SU-DHL-6 (cell line): ENCODE results near the gene PDE9A.

ENCODE experiments used
- H2AFZ ChIP-seq: fragments of 200-600 bp; sonication (generic); 2 replicates; pipeline ENCODE4 v1.6.1; 2014; ENCODE audit warnings: low read depth, mild to moderate bottlenecking, moderate library complexity, mixed read lengths, antibody characterized with exemption, low read length; ENCODE audit not compliant: severe bottlenecking
- H3F3A ChIP-seq: fragments of 200-600 bp; shearing (Covaris generic); 2 replicates; pipeline ENCODE4 v1.6.0; 2016; ENCODE audit warnings: antibody characterized with exemption, mild to moderate bottlenecking; ENCODE audit not compliant: insufficient read depth
- H3K27ac ChIP-seq: fragments of 200-600 bp; sonication (generic); 2 replicates; pipeline ENCODE4 v1.5.1; 2016; ENCODE audit warnings: low read depth, mild to moderate bottlenecking, low read length, moderate library complexity, mixed read lengths
- H3K27me3 ChIP-seq: fragments of 200-600 bp; sonication (generic), shearing (Covaris generic); 2 replicates; pipeline ENCODE4 v1.6.0; 2014; ENCODE audit warnings: mild to moderate bottlenecking, low read length
- H3K36me3 ChIP-seq: fragments of 200-600 bp; sonication (generic); 2 replicates; pipeline ENCODE4 v1.6.1; 2014; ENCODE audit warnings: mild to moderate bottlenecking, low read length, mixed read lengths
- H3K4me2 ChIP-seq: fragments of 300-600, 200-600 bp; shearing (Covaris generic), sonication (generic); 2 replicates; pipeline ENCODE4 v1.6.0; 2014; ENCODE audit warnings: low read length, low read depth, mild to moderate bottlenecking; ENCODE audit not compliant: poor library complexity, severe bottlenecking
- H3K4me3 ChIP-seq: fragments of 200-600 bp; sonication (generic); 2 replicates; pipeline ENCODE4 v1.5.1; 2014; ENCODE audit warnings: antibody characterized with exemption, low read length, mild to moderate bottlenecking, mixed read lengths; ENCODE audit not compliant: insufficient read depth, poor library complexity, severe bottlenecking
- H3K79me2 ChIP-seq: fragments of 200-600 bp; sonication (generic); 2 replicates; pipeline ENCODE4 v1.6.1; 2014; ENCODE audit warnings: mild to moderate bottlenecking, low read length, moderate library complexity; ENCODE audit not compliant: insufficient read depth
- H3K9ac ChIP-seq: fragments of 200-600 bp; sonication (generic); 2 replicates; pipeline ENCODE4 v1.7.0; 2014; ENCODE audit warnings: mild to moderate bottlenecking, low read length
- H3K9me2 ChIP-seq: fragments of 200-600 bp; sonication (generic); replicated peaks from 2 replicates; pipeline ENCODE4 v1.6.1; 2014; ENCODE audit warnings: low read length; ENCODE audit not compliant: insufficient read depth
- H3K9me3 ChIP-seq: fragments of 200-600 bp; sonication (generic); 2 replicates; pipeline ENCODE4 v1.6.1; 2014; ENCODE audit warnings: low read length, mixed read lengths; ENCODE audit not compliant: insufficient read depth
- H4K20me1 ChIP-seq: fragments of 200-600 bp; sonication (generic); 2 replicates; pipeline ENCODE4 v1.6.1; 2014; ENCODE audit warnings: low read depth, mild to moderate bottlenecking, antibody characterized with exemption, low read length, moderate library complexity, mixed read lengths
- CTCF ChIP-seq: fragments of 200-600 bp; sonication (generic); IDR thresholded peaks from one replicate; pipeline ENCODE4 v1.5.1; 2017; ENCODE audit warnings: antibody characterized with exemption, mild to moderate bottlenecking, low read length, moderate library complexity; ENCODE audit not compliant: insufficient read depth, poor library complexity, severe bottlenecking
- EZH2phosphoT487 ChIP-seq: fragments of 200-600 bp; sonication (generic), shearing (Covaris generic); conservative IDR thresholded peaks from 2 replicates; pipeline ENCODE4 v1.6.1; 2018; ENCODE audit warnings: mild to moderate bottlenecking, antibody characterized with exemption, low read length, moderate library complexity, mixed read lengths

The PDE9A gene

GRCh38 chr21:42771503-42771805, 118.0 kb downstream of the PDE9A start:
- H3K9ac ChIP-seq = no peak overlapping the region
- H3K9me3 ChIP-seq = no peaks in the 10 kb centered on the region
- H3K4me2 ChIP-seq = no peak overlapping the region
- no peaks in the 10 kb centered on the region for H3K9me2 ChIP-seq
- no peaks in the 10 kb centered on the region for H3K36me3 ChIP-seq
- H4K20me1 ChIP-seq = no peaks in the 10 kb centered on the region
- no peaks in the 10 kb centered on the region for H3K27me3 ChIP-seq
- H3K4me3 ChIP-seq = no peak overlapping the region
- TF ChIP-seq EZH2phosphoT487 (no peak), CTCF (no peak)
- H3F3A ChIP-seq = no peaks in the 10 kb centered on the region
- no peak overlapping the region for H2AFZ ChIP-seq
- no peak overlapping the region for H3K27ac ChIP-seq
- no peaks in the 10 kb centered on the region for H3K79me2 ChIP-seq

DNA sequence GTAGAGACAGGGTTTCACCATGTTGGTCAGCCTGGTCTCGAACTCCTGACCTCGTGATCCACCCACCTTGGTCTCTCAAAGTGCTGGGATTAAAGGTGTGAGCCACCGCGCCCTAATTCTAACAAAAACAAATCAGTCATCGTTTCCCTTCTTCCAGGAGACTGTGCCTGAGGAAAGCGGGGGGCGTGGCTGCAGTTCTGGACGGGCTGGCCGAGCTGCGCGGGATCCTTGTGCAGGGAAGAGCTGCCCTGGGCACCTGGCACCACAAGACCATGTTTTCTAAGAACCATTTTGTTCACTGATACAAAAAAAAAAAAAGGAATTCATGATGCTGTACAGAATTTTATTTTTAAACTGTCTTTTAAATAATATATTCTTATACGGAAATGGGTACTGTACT, 121.7 kb downstream of the PDE9A start:
- Histone ChIP-seq H3K9me2 (no peaks in the 10 kb centered on the region), H3K4me3 (no peak overlapping the region), H2AFZ (no peak overlapping the region), H3K9ac (no peak overlapping the region), H3K36me3 (no peaks in the 10 kb centered on the region), H3K27ac (no peak overlapping the region), H3F3A (no peaks in the 10 kb centered on the region), H3K79me2 (no peaks in the 10 kb centered on the region), H3K4me2 (no peak overlapping the region), H4K20me1 (no peaks in the 10 kb centered on the region), H3K27me3 (no peaks in the 10 kb centered on the region), H3K9me3 (no peaks in the 10 kb centered on the region)
- TF ChIP-seq EZH2phosphoT487 (no peak), CTCF (no peak)

DNA sequence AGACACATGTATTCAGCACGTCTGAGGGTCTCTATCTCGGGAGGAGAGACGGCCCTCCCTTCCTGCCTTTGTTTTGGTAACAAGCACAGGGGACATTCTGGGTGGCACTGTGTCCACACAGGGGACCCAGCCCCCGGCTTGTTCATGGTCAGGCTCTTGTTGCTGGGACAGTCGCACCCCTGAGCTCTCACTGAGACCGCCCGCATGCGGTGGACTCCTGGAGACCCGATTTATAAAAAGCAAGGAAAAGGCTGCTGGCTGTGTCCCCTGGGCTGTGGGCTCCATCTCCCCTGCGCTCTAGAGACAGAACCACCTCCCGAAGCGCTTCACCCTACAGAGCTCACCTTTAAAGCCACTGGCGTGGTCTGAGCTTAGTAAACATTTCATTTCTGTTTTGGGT, 122.5 kb downstream of the PDE9A start:
- Histone ChIP-seq H3F3A (no peaks in the 10 kb centered on the region), H3K79me2 (no peaks in the 10 kb centered on the region), H3K27ac (no peak overlapping the region), H2AFZ (no peak overlapping the region), H3K36me3 (no peaks in the 10 kb centered on the region), H3K4me3 (no peak overlapping the region), H3K9ac (no peak overlapping the region), H3K9me3 (no peaks in the 10 kb centered on the region), H3K9me2 (no peaks in the 10 kb centered on the region), H3K4me2 (no peak overlapping the region), H3K27me3 (no peaks in the 10 kb centered on the region), H4K20me1 (no peaks in the 10 kb centered on the region)
- no peak for TF ChIP-seq CTCF
- no peak for TF ChIP-seq EZH2phosphoT487
